H1 (cell line): ENCODE measurements around the gene DES. TPM values are rescaled to one million over a fixed set of nuclear protein-coding genes. Genes with fewer than 3 reads are reported as not detected.
A peak's percentile ranks its signal among the peaks of the same experiment; 100 is the strongest.

Source experiments
- CTCF ChIA-PET: fragments of 300-600 bp; sonication (Branson Sonifier 250); formaldehyde crosslinking; loops from one replicate; lab custom pipeline; 2021; ENCODE audit not compliant: partially characterized antibody; lab: Charles Lee
- POLR2A ChIA-PET: fragments of 300-600 bp; sonication (Branson Sonifier 250); formaldehyde crosslinking; loops from one replicate; lab custom pipeline; 2021; ENCODE audit warnings: inconsistent platforms; ENCODE audit not compliant: partially characterized antibody; lab: Charles Lee
- DNase-seq, 2 experiments: peaks; one replicate each; pipeline versions ENCODE4 v3.0.0 to v3.0.0-alpha.2; 2010 to 2022; ENCODE audit warnings: low spot score in 2 of 2, low read depth in 1 of 2, mixed read lengths in 1 of 2
- FAIRE-seq: peaks from 2 replicates; lab custom pipeline; 2011; peaks lifted over from hg19 to GRCh38; lab: Jason Lieb, UNC
- H2AFZ ChIP-seq: 2 replicates; pipeline ENCODE4 v1.8.1; 2012; ENCODE audit warnings: low read length, inconsistent platforms
- H2AK5ac ChIP-seq: 2 replicates; pipeline ENCODE4 v1.6.1; 2013; ENCODE audit warnings: low read depth, low read length
- H2BK120ac ChIP-seq: replicated peaks from 2 replicates; pipeline ENCODE3; 2013; ENCODE audit warnings: low read depth, low read length, inconsistent platforms
- H2BK12ac ChIP-seq: 2 replicates; pipeline ENCODE4 v1.6.1; 2013; ENCODE audit warnings: low read depth, low read length
- H2BK15ac ChIP-seq: 2 replicates; pipeline ENCODE4 v1.6.1; 2013; ENCODE audit warnings: low read length
- H2BK20ac ChIP-seq: 2 replicates; pipeline ENCODE4 v1.6.1; 2013; ENCODE audit warnings: low read length
- H2BK5ac ChIP-seq: 2 replicates; pipeline ENCODE4 v1.6.1; 2013; ENCODE audit warnings: low read depth, low read length
- H3K14ac ChIP-seq: 2 replicates; pipeline ENCODE4 v1.6.1; 2013; ENCODE audit warnings: inconsistent platforms; ENCODE audit not compliant: insufficient read length
- H3K18ac ChIP-seq: 2 replicates; pipeline ENCODE4 v1.6.1; 2013; ENCODE audit warnings: low read length; ENCODE audit errors: extremely low read depth
- H3K23ac ChIP-seq: 2 replicates; pipeline ENCODE4 v1.6.1; 2013; ENCODE audit warnings: inconsistent platforms; ENCODE audit not compliant: insufficient read length
- H3K23me2 ChIP-seq: 2 replicates; pipeline ENCODE4 v1.6.1; 2013; ENCODE audit warnings: low read depth, low read length
- H3K27ac ChIP-seq: 2 replicates; pipeline ENCODE4 v1.6.1; 2011; ENCODE audit warnings: low read depth, low read length, inconsistent platforms
- H3K27me3 ChIP-seq, 4 experiments: replicated peaks in 1 of 4; 1 replicate in 1 of 4; 2 replicates in 3 of 4; pipeline versions ENCODE4 v1.6.1 to v1.8.1; 2011 to 2013; ENCODE audit warnings: low read length in 3 of 4, mild to moderate bottlenecking in 3 of 4, inconsistent platforms in 2 of 4, mixed read lengths in 2 of 4, moderate library complexity in 1 of 4; ENCODE audit not compliant: control insufficient read depth in 3 of 4, insufficient read depth in 3 of 4; ENCODE audit errors: extremely low read depth in 1 of 4
- H3K36me3 ChIP-seq, 4 experiments: 2 replicates each; pipeline versions ENCODE4 v1.6.1 to v1.8.1; 2011 to 2013; ENCODE audit warnings: mild to moderate bottlenecking in 4 of 4, low read length in 3 of 4, moderate library complexity in 2 of 4, control low read depth in 1 of 4, inconsistent platforms in 1 of 4; ENCODE audit not compliant: insufficient read depth in 4 of 4, control insufficient read depth in 2 of 4
- H3K4ac ChIP-seq: replicated peaks from 2 replicates; pipeline ENCODE3; 2013; ENCODE audit warnings: low read length, low read depth, mixed read lengths, inconsistent platforms; ENCODE audit not compliant: insufficient read length
- H3K4me1 ChIP-seq, 4 experiments: replicated peaks in 1 of 4; 1 replicate in 1 of 4; 2 replicates in 3 of 4; pipeline versions ENCODE4 v1.6.1 to v1.8.1; 2011 to 2013; ENCODE audit warnings: low read length in 3 of 4, inconsistent platforms in 2 of 4, mixed read lengths in 1 of 4; ENCODE audit not compliant: insufficient read depth in 4 of 4, control insufficient read depth in 3 of 4
- H3K4me2 ChIP-seq, 2 experiments: 2 replicates each; pipeline versions ENCODE4 v1.6.1 to v1.8.1; 2011 to 2013; ENCODE audit warnings: low read depth in 2 of 2, low read length in 2 of 2, control low read depth in 1 of 2, inconsistent platforms in 1 of 2, mild to moderate bottlenecking in 1 of 2; ENCODE audit not compliant: insufficient read depth in 1 of 2
- H3K4me3 ChIP-seq, 4 experiments: fragments of 200-600, 300-600 bp in 1 of 4; sonication (generic), shearing (Covaris generic), sonication (Bioruptor Twin) in 1 of 4; 2 replicates each; pipeline versions ENCODE4 v1.5.1 to v1.8.1; 2011 to 2016; ENCODE audit warnings: low read length in 4 of 4, low read depth in 3 of 4, control low read depth in 2 of 4, inconsistent platforms in 2 of 4, mild to moderate bottlenecking in 2 of 4, mixed read lengths in 1 of 4, moderate library complexity in 1 of 4; ENCODE audit not compliant: insufficient read depth in 2 of 4; ENCODE audit errors: extremely low read depth in 1 of 4
- H3K56ac ChIP-seq: replicated peaks from 2 replicates; pipeline ENCODE3; 2013; ENCODE audit warnings: low read depth, mild to moderate bottlenecking, mixed read lengths, low read length, inconsistent platforms; ENCODE audit not compliant: insufficient read length
- H3K79me1 ChIP-seq: 2 replicates; pipeline ENCODE4 v1.6.1; 2013; ENCODE audit warnings: low read depth, low read length, control low read depth
- H3K79me2 ChIP-seq, 2 experiments: 2 replicates each; pipeline versions ENCODE4 v1.6.1 to v1.8.1; 2012 to 2013; ENCODE audit warnings: low read length in 2 of 2, mild to moderate bottlenecking in 2 of 2, inconsistent platforms in 1 of 2; ENCODE audit not compliant: insufficient read depth in 2 of 2, control insufficient read depth in 1 of 2
- H3K9ac ChIP-seq, 4 experiments: replicated peaks in 1 of 4; 1 replicate in 1 of 4; 2 replicates in 3 of 4; pipeline versions ENCODE4 v1.6.1 to v1.8.1; 2011 to 2013; ENCODE audit warnings: low read depth in 3 of 4, low read length in 3 of 4, control low read depth in 2 of 4, mild to moderate bottlenecking in 2 of 4, moderate library complexity in 2 of 4, inconsistent platforms in 1 of 4; ENCODE audit errors: extremely low read depth in 1 of 4
- H3K9me3 ChIP-seq, 2 experiments: 2 replicates each; pipeline versions ENCODE4 v1.6.1 to v1.8.1; 2012 to 2013; ENCODE audit warnings: mild to moderate bottlenecking in 2 of 2, moderate library complexity in 2 of 2, control low read depth in 1 of 2, inconsistent platforms in 1 of 2, low read depth in 1 of 2, low read length in 1 of 2, mixed read lengths in 1 of 2; ENCODE audit not compliant: insufficient read depth in 2 of 2
- H4K20me1 ChIP-seq, 2 experiments: replicated peaks in 1 of 2; 2 replicates each; pipeline versions ENCODE3 to v1.8.1; 2011 to 2013; ENCODE audit warnings: inconsistent platforms in 2 of 2, low read length in 2 of 2, mild to moderate bottlenecking in 1 of 2; ENCODE audit not compliant: insufficient read depth in 2 of 2, control insufficient read depth in 1 of 2
- H4K5ac ChIP-seq: 2 replicates; pipeline ENCODE4 v1.6.1; 2013; ENCODE audit warnings: low read length, low read depth, mixed read lengths, inconsistent platforms; ENCODE audit not compliant: insufficient read length
- H4K8ac ChIP-seq: 2 replicates; pipeline ENCODE4 v1.8.0; 2013; ENCODE audit warnings: mild to moderate bottlenecking, moderate library complexity, low read length, inconsistent platforms; ENCODE audit not compliant: insufficient read depth; ENCODE audit errors: extremely low read depth
- H4K91ac ChIP-seq: replicated peaks from 2 replicates; pipeline ENCODE3; 2013; ENCODE audit warnings: low read length, mixed read lengths, inconsistent platforms; ENCODE audit not compliant: insufficient read length
- EZH2 ChIP-seq: fragments of 200-600 bp; sonication (generic); IDR thresholded peaks from 2 replicates; pipeline ENCODE4 v1.7.1; 2012; ENCODE audit warnings: low read depth, mild to moderate bottlenecking, moderate library complexity, low read length, inconsistent platforms; ENCODE audit not compliant: severe bottlenecking
- GTF2F1 ChIP-seq: IDR thresholded peaks from 2 replicates; pipeline ENCODE4 v1.6.1; 2012; ENCODE audit warnings: low read depth, low read length, improper control_type of control experiment, borderline replicate concordance
- POLR2AphosphoS5 ChIP-seq: IDR thresholded peaks from 2 replicates; pipeline ENCODE4 v1.6.1; 2011; ENCODE audit warnings: low read depth, low read length
- RFX5 ChIP-seq: IDR thresholded peaks from 2 replicates; pipeline ENCODE4 v1.6.1; 2011; ENCODE audit warnings: low read depth, low read length, improper control_type of control experiment, borderline replicate concordance
- SAP30 ChIP-seq: fragments of 300-600 bp; sonication (generic); IDR thresholded peaks from 2 replicates; pipeline ENCODE4 v1.7.1; 2012; ENCODE audit warnings: low read length, moderate library complexity, mild to moderate bottlenecking, inconsistent platforms; ENCODE audit not compliant: insufficient read depth, insufficient replicate concordance
- SIN3A ChIP-seq, 2 experiments: IDR thresholded peaks in 1 of 2; conservative IDR thresholded peaks in 1 of 2; 2 replicates each; pipeline ENCODE4 v1.6.1; 2011 to 2012; ENCODE audit warnings: low read length in 2 of 2, improper control_type of control experiment in 1 of 2, low read depth in 1 of 2, mild to moderate bottlenecking in 1 of 2
- SP1 ChIP-seq: IDR thresholded peaks from 2 replicates; pipeline ENCODE4 v1.6.1; 2011; ENCODE audit warnings: low read depth, low read length
- WGBS, 2 experiments: shearing (Covaris generic) in 1 of 2; methylation state at CpG; one replicate each; pipeline versions ENCODE4 v1.1.6 to v1.1.7; 2013 to 2015; ENCODE audit warnings: low lambda C conversion rate in 2 of 2, mixed read lengths in 2 of 2, inconsistent platforms in 1 of 2, low coverage in 1 of 2, missing lambda C conversion rate in 1 of 2; ENCODE audit not compliant: insufficient replicate concordance in 2 of 2, insufficient coverage in 1 of 2, insufficient read length in 1 of 2; ENCODE audit errors: extremely low coverage in 1 of 2, missing lambda C conversion rate in 1 of 2; 5-methylcytosine and 5-hydroxymethylcytosine counted together
- polyA plus RNA-seq, 7 experiments: library from polyadenylated mRNA; depleted of rRNA in 3 of 7; stranded (reverse) in 5 of 7; unstranded in 2 of 7; fragments of >200 nt in 5 of 7; fragments of 200-250 nt in 2 of 7; gene quantifications; 1 replicate in 5 of 7; 2 replicates in 1 of 7; 4 replicates in 1 of 7; pipeline versions ENCODE4 v1.2.1 to v1.2.3, GENCODE V29; 2011 to 2013; ENCODE audit warnings: missing spikeins in 2 of 7, mixed read lengths in 2 of 7
- total RNA-seq: library from RNA; stranded (reverse); fragmentation: NEBNext Ultra II Directional; extraction: Animal tissue kit (Norgen Biotek cat#: 25700); gene quantifications from 2 replicates; pipeline ENCODE4 v1.2.1, GENCODE V29; 2021

DES gene
- total and polyA plus RNA-seq, 2 of the 8 experiments (the other 6 are each of a cell fraction or from before 2014, with no cell fraction given): 1.8 to 4.3 TPM

DNA sequence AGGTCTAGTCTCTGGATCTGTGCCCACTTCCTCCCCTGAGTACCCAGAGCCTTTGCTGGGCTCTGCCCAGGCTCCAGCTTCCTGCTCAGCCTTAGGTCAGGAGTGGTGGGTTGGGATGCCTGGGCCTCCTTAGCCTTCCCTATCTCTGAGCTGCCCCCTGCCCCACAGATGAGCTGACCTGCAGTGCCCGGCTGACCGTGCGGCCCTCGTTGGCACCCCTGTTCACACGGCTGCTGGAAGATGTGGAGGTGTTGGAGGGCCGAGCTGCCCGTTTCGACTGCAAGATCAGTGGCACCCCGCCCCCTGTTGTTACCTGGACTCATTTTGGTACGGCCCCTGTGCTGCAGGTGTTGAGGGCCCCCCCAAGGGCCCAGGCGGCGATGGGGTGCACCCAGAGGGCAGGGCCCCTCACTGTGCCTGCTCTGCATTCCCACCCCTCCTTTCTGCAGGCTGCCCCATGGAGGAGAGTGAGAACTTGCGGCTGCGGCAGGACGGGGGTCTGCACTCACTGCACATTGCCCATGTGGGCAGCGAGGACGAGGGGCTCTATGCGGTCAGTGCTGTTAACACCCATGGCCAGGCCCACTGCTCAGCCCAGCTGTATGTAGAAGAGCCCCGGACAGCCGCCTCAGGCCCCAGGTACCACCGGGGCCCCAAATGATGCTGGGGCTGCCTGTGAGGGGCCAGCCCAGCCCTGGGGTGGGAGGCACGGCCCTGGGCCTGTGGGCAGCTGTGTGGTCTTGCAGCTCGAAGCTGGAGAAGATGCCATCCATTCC, 50.4 kb downstream of the DES start:
- no peak overlapping the region for H3K18ac ChIP-seq
- no peak overlapping the region for H2BK120ac ChIP-seq
- no peak overlapping the region for H4K91ac ChIP-seq
- H2BK15ac ChIP-seq: no peak overlapping the region
- no peaks in the 10 kb centered on the region for H3K79me1 ChIP-seq
- H4K8ac ChIP-seq: peak overlapping the region; percentile 42; the same call in 1 of the 2 replicates
- H3K14ac ChIP-seq: no peak overlapping the region
- no peaks in the 10 kb centered on the region for H3K27me3 ChIP-seq
- CTCF ChIA-PET: interaction anchor here (0.6 to 113.1 kb wide), 6 partner anchors 10 to 174 kb away, joined by 3 to 7248 read pairs (median 10); partner anchors contain the start of genes ASIC4, CHPF, DES and GMPPA
- H3K56ac ChIP-seq: no peak overlapping the region
- POLR2A ChIA-PET: interaction anchor here (1.3 to 2.1 kb wide), 9 partner anchors 8 to 57 kb away, joined by 3 to 8 read pairs (median 4); no protein-coding TSS in a partner anchor
- H2AK5ac ChIP-seq: no peak overlapping the region
- DNase-seq (no peak), FAIRE-seq (no peak)
- H2BK20ac ChIP-seq: no peak overlapping the region
- H4K5ac ChIP-seq: no peak overlapping the region
- H3K4me2 ChIP-seq: no peak overlapping the region
- H2BK5ac ChIP-seq: no peak overlapping the region
- no peak overlapping the region for H2AFZ ChIP-seq
- no peak overlapping the region for H3K27ac ChIP-seq
- WGBS, 2 experiments: 89% methylated on average over 22 of the region's 23 CpGs; no CpG with 5 or more reads in 1 of the 2 experiments
- no peaks in the 10 kb centered on the region for H3K36me3 ChIP-seq
- H2BK12ac ChIP-seq: no peak overlapping the region
- no peak overlapping the region for H3K23ac ChIP-seq
- no peak overlapping the region for H3K4ac ChIP-seq
- H3K79me2 ChIP-seq: no peaks in the 10 kb centered on the region
- no peaks in the 10 kb centered on the region for H3K9me3 ChIP-seq
- peaks cover 0 to 3% of the 10 kb centered on the region in 2 experiments for H4K20me1 ChIP-seq
- H3K4me1 ChIP-seq: no peaks in the 10 kb centered on the region
- TF ChIP-seq SAP30 (no peak), RFX5 (no peak), EZH2 (no peak), POLR2AphosphoS5 (no peak), SP1 (no peak), SIN3A (conservative IDR thresholded peaks at IDR 0.05 in 1 of 2, IDR thresholded peaks at IDR 0.05 in 1 of 2; ENCODE audit: low read depth in 1 of 2, low read length in 2 of 2) (no peak), GTF2F1 (no peak)
- no peaks in the 10 kb centered on the region for H3K23me2 ChIP-seq
- no peak overlapping the region for H3K9ac ChIP-seq
- no peak overlapping the region for H3K4me3 ChIP-seq
